HEK293 (cell line): ENCODE measurements around the gene FXYD4.
"Not testable (repeated sequence)": the region's sequence is repeated elsewhere in the genome, so short reads cannot be mapped to it uniquely, and the experiment has no call there.

Source experiments
- CTCF ChIA-PET: fragments of 350-600 bp; formaldehyde crosslinking; extraction: SDS; loops from one replicate; lab custom pipeline; 2021; ENCODE audit warnings: antibody characterized with exemption; lab: Yijun Ruan, JAX
- POLR2A ChIA-PET: fragments of 300-600 bp; formaldehyde crosslinking; extraction: SDS; loops from one replicate; lab custom pipeline; 2020; ENCODE audit warnings: antibody characterized with exemption, inconsistent platforms; lab: Yijun Ruan, JAX
- H3K27ac ChIP-seq: fragments of 200-500 bp; sonication (Bioruptor generic); 2 replicates; pipeline ENCODE4 v1.5.1; 2014; ENCODE audit warnings: low read depth, low read length, control low read depth, inconsistent platforms; ENCODE audit errors: extremely low read depth
- H3K36me3 ChIP-seq, 2 experiments: fragments of 200-500 bp in 1 of 2; sonication (Bioruptor generic) in 1 of 2; 1 replicate in 1 of 2; 2 replicates in 1 of 2; pipeline ENCODE4 v1.5.1; 2014 to 2017; ENCODE audit warnings: inconsistent platforms in 2 of 2, low read length in 2 of 2; ENCODE audit not compliant: control insufficient read depth in 2 of 2, insufficient read depth in 1 of 2
- H3K4me1 ChIP-seq: fragments of 200-500 bp; sonication (Bioruptor generic); 2 replicates; pipeline ENCODE4 v1.5.1; 2014; ENCODE audit warnings: mild to moderate bottlenecking, low read length, inconsistent platforms; ENCODE audit not compliant: control insufficient read depth, insufficient read depth
- H3K4me3 ChIP-seq: 2 replicates; pipeline ENCODE4 v1.5.1; 2011; ENCODE audit warnings: low read depth, mild to moderate bottlenecking, control low read depth, low read length, moderate library complexity
- H3K9me3 ChIP-seq: fragments of 200-500 bp; sonication (Bioruptor generic); 2 replicates; pipeline ENCODE4 v1.5.1; 2014; ENCODE audit warnings: low read depth, low read length, inconsistent platforms; ENCODE audit not compliant: control insufficient read depth, insufficient read depth
- SCRT1 ChIP-seq: fragments of 450-650 bp; formaldehyde crosslinking; IDR thresholded peaks from 2 replicates; pipeline ENCODE4 v1.5.1; 2016; ENCODE audit warnings: missing biosample characterization, missing genetic modification characterization, borderline replicate concordance
- SCRT2 ChIP-seq: fragments of 450-650 bp; formaldehyde crosslinking; IDR thresholded peaks from 2 replicates; pipeline ENCODE4 v1.5.1; 2016; ENCODE audit warnings: missing biosample characterization, missing genetic modification characterization
- ZNF10 ChIP-seq: fragments of 450-650 bp; formaldehyde crosslinking; IDR thresholded peaks from 2 replicates; pipeline ENCODE4 v1.5.1; 2017; ENCODE audit warnings: missing biosample characterization, missing genetic modification characterization
- ZNF223 ChIP-seq: fragments of 450-650 bp; formaldehyde crosslinking; IDR thresholded peaks from 2 replicates; pipeline ENCODE4 v1.5.1; 2016; ENCODE audit warnings: missing biosample characterization, missing genetic modification characterization
- ZNF558 ChIP-seq: fragments of 450-650 bp; formaldehyde crosslinking; IDR thresholded peaks from 2 replicates; pipeline ENCODE4 v1.5.1; 2016; ENCODE audit warnings: missing biosample characterization, missing genetic modification characterization
- TF ChIP-seq, protein P1 (sequence below): fragments of 450-650 bp; formaldehyde crosslinking; IDR thresholded peaks from 2 replicates; pipeline ENCODE4 v1.5.1; 2016; ENCODE audit warnings: missing biosample characterization, missing genetic modification characterization
- TF ChIP-seq, protein P2 (sequence below): fragments of 450-650 bp; formaldehyde crosslinking; IDR thresholded peaks from 2 replicates; pipeline ENCODE4 v1.5.1; 2016; ENCODE audit warnings: missing biosample characterization, missing genetic modification characterization
- TF ChIP-seq, protein P3 (sequence below): sonication (generic); formaldehyde crosslinking; IDR thresholded peaks from 2 replicates; pipeline ENCODE4 v1.8.1; 2022; ENCODE audit warnings: mild to moderate bottlenecking, moderate library complexity, missing genetic modification reagents
- TF ChIP-seq, protein P4 (sequence below): fragments of 450-650 bp; formaldehyde crosslinking; IDR thresholded peaks from 2 replicates; pipeline ENCODE4 v1.5.1; 2016; ENCODE audit warnings: missing biosample characterization, missing genetic modification characterization
- TF ChIP-seq, protein P5 (sequence below): fragments of 450-650 bp; formaldehyde crosslinking; IDR thresholded peaks from 2 replicates; pipeline ENCODE4 v1.5.1; 2016; ENCODE audit warnings: missing biosample characterization, missing genetic modification characterization, low read depth

The FXYD4 gene

DNA sequence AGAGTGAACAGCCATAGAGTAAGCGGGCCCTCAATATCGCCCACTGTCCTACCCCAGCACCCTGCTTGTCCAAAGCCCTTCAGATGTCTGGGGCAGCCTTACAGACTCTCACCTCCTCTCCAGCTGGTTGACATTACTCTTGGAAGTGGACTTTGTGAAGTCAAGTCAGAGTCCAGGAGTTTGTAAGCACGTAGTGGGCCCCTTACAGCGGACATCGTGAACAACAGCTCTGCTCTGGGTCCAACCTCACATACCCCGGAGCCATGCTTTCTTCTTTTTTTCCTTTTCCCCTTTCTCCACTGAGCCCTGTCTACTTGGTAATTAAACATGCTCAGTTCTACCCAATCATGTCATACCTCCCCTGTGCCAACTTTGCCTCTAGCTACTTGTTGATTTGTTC lies 20.1 kb downstream of the FXYD4 start:
- TF ChIP-seq, protein P1, sequence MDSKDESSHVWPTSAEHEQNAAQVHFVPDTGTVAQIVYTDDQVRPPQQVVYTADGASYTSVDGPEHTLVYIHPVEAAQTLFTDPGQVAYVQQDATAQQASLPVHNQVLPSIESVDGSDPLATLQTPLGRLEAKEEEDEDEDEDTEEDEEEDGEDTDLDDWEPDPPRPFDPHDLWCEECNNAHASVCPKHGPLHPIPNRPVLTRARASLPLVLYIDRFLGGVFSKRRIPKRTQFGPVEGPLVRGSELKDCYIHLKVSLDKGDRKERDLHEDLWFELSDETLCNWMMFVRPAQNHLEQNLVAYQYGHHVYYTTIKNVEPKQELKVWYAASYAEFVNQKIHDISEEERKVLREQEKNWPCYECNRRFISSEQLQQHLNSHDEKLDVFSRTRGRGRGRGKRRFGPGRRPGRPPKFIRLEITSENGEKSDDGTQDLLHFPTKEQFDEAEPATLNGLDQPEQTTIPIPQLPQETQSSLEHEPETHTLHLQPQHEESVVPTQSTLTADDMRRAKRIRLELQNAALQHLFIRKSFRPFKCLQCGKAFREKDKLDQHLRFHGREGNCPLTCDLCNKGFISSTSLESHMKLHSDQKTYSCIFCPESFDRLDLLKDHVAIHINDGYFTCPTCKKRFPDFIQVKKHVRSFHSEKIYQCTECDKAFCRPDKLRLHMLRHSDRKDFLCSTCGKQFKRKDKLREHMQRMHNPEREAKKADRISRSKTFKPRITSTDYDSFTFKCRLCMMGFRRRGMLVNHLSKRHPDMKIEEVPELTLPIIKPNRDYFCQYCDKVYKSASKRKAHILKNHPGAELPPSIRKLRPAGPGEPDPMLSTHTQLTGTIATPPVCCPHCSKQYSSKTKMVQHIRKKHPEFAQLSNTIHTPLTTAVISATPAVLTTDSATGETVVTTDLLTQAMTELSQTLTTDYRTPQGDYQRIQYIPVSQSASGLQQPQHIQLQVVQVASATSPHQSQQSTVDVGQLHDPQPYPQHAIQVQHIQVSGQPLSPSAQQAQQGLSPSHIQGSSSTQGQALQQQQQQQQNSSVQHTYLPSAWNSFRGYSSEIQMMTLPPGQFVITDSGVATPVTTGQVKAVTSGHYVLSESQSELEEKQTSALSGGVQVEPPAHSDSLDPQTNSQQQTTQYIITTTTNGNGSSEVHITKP = no peak
- TF ChIP-seq, protein P2, sequence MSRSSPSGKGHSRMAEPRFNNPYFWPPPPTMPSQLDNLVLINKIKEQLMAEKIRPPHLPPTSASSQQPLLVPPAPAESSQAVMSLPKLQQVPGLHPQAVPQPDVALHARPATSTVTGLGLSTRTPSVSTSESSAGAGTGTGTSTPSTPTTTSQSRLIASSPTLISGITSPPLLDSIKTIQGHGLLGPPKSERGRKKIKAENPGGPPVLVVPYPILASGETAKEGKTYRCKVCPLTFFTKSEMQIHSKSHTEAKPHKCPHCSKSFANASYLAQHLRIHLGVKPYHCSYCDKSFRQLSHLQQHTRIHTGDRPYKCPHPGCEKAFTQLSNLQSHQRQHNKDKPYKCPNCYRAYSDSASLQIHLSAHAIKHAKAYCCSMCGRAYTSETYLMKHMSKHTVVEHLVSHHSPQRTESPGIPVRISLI (tag by site-specific recombination) = 0 out of 2 replicates have a peak, but pooled peaks have one; percentile 3
- 0 out of 2 replicates have a peak, but pooled peaks have one; percentile 47 for TF ChIP-seq SCRT1 (tag by site-specific recombination)
- Histone ChIP-seq H3K9me3 (no peaks in the 10 kb centered on the region), H3K4me3 (no peak overlapping the region), H3K36me3 (peaks cover 43 to 100% of the 10 kb centered on the region in 2 experiments), H3K4me1 (no peaks in the 10 kb centered on the region), H3K27ac (no peak overlapping the region)
- CTCF ChIA-PET = interaction anchor here (0.5 kb wide), 1 partner anchor 44 kb away, joined by 3 read pairs; no protein-coding TSS in a partner anchor
- POLR2A ChIA-PET = no interaction called here

DNA sequence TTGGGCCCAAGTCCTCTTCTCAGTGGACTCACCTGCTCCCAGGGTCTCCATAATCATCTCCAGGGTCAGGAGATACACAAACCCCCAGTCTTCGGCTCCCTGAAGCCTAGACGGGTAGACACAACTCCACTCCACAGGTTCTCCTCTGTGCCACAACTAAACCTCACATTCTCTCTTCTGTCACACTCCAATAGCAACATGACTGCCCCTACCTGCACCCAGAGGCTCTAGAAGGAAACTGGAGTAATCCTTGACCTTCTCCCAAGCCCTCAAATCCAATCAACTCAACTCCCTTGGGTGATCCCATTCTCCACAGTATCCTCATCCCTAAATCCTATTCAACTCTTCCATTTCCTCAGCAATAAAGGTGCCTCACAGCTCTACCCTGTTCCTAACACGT lies 21.3 kb downstream of the FXYD4 start:
- CTCF ChIA-PET = interaction anchor here (0.7 kb wide), 1 partner anchor 163 kb away, joined by 4 read pairs; no protein-coding TSS in a partner anchor
- Histone ChIP-seq H3K27ac (no peak overlapping the region), H3K4me3 (no peak overlapping the region), H3K4me1 (no peaks in the 10 kb centered on the region), H3K36me3 (peaks cover 42 to 87% of the 10 kb centered on the region in 2 experiments), H3K9me3 (no peaks in the 10 kb centered on the region)
- POLR2A ChIA-PET = no interaction called here
- TF ChIP-seq, protein P3, sequence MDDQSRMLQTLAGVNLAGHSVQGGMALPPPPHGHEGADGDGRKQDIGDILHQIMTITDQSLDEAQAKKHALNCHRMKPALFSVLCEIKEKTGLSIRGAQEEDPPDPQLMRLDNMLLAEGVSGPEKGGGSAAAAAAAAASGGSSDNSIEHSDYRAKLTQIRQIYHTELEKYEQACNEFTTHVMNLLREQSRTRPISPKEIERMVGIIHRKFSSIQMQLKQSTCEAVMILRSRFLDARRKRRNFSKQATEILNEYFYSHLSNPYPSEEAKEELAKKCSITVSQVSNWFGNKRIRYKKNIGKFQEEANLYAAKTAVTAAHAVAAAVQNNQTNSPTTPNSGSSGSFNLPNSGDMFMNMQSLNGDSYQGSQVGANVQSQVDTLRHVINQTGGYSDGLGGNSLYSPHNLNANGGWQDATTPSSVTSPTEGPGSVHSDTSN (CRISPR knock-in tag) = no peak
- no peak for TF ChIP-seq SCRT2
- TF ChIP-seq, protein P4, sequence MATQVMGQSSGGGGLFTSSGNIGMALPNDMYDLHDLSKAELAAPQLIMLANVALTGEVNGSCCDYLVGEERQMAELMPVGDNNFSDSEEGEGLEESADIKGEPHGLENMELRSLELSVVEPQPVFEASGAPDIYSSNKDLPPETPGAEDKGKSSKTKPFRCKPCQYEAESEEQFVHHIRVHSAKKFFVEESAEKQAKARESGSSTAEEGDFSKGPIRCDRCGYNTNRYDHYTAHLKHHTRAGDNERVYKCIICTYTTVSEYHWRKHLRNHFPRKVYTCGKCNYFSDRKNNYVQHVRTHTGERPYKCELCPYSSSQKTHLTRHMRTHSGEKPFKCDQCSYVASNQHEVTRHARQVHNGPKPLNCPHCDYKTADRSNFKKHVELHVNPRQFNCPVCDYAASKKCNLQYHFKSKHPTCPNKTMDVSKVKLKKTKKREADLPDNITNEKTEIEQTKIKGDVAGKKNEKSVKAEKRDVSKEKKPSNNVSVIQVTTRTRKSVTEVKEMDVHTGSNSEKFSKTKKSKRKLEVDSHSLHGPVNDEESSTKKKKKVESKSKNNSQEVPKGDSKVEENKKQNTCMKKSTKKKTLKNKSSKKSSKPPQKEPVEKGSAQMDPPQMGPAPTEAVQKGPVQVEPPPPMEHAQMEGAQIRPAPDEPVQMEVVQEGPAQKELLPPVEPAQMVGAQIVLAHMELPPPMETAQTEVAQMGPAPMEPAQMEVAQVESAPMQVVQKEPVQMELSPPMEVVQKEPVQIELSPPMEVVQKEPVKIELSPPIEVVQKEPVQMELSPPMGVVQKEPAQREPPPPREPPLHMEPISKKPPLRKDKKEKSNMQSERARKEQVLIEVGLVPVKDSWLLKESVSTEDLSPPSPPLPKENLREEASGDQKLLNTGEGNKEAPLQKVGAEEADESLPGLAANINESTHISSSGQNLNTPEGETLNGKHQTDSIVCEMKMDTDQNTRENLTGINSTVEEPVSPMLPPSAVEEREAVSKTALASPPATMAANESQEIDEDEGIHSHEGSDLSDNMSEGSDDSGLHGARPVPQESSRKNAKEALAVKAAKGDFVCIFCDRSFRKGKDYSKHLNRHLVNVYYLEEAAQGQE (tag by site-specific recombination) = no peak
- TF ChIP-seq ZNF223 (tag by site-specific recombination) = no peak
- TF ChIP-seq ZNF10 (tag by site-specific recombination) = no peak
- TF ChIP-seq, protein P5, sequence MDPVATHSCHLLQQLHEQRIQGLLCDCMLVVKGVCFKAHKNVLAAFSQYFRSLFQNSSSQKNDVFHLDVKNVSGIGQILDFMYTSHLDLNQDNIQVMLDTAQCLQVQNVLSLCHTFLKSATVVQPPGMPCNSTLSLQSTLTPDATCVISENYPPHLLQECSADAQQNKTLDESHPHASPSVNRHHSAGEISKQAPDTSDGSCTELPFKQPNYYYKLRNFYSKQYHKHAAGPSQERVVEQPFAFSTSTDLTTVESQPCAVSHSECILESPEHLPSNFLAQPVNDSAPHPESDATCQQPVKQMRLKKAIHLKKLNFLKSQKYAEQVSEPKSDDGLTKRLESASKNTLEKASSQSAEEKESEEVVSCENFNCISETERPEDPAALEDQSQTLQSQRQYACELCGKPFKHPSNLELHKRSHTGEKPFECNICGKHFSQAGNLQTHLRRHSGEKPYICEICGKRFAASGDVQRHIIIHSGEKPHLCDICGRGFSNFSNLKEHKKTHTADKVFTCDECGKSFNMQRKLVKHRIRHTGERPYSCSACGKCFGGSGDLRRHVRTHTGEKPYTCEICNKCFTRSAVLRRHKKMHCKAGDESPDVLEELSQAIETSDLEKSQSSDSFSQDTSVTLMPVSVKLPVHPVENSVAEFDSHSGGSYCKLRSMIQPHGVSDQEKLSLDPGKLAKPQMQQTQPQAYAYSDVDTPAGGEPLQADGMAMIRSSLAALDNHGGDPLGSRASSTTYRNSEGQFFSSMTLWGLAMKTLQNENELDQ (tag by site-specific recombination) = no peak
- TF ChIP-seq ZNF558 = no peak

DNA sequence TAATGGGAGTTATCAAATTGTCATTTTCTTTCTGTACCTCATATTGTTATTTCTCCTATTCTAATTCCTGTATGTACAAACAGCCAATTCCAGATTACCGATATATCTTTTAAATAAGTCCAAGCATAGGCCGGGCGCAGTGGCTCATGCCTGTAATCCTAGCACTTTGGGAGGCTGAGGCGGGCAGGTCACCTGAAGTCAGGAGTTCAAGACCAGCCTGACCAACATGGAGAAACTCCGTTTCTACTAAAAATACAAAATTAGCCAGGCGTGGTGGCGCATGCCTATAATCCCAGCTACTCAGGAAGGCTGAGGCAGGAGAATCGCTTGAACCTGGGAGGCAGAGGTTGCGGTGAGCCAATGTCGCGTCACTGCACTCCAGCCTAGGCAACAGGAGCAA lies 21.8 kb downstream of the FXYD4 start:
- CTCF ChIA-PET = interaction anchor here (0.6 kb wide), 1 partner anchor 67 kb away, joined by 3 read pairs; no protein-coding TSS in a partner anchor
- not testable (repeated sequence) for H3K4me1 ChIP-seq

More for the DNA sequence above, 21.8 kb downstream of the FXYD4 start:
- POLR2A ChIA-PET, H3K9me3 ChIP-seq, H3K4me3 ChIP-seq, H3K27ac ChIP-seq: not testable (repeated sequence)
- H3K36me3 ChIP-seq = peaks cover 38 to 83% of the 10 kb centered on the region in 2 experiments
